H1 (cell line): Measurements from ENCODE around the gene PTEN. TPM values are rescaled to one million over a fixed set of nuclear protein-coding genes. Genes with fewer than 3 reads are reported as not detected.

Source experiments
- CBX5 ChIP-seq: fragments of 300-800, 300-1000 bp; sonication (generic); IDR thresholded peaks from 2 replicates; pipeline ENCODE4 v1.7.1; 2016; ENCODE audit warnings: antibody characterized with exemption, low read length, low read depth
- EGR1 ChIP-seq: IDR thresholded peaks from 2 replicates; pipeline ENCODE4 v1.6.1; 2011; ENCODE audit warnings: low read depth, low read length, borderline replicate concordance
- EP300 ChIP-seq, 2 experiments: IDR thresholded peaks; 1 replicate in 1 of 2; 2 replicates in 1 of 2; pipeline ENCODE4 v1.6.1; 2011 to 2012; ENCODE audit warnings: low read depth in 2 of 2, low read length in 2 of 2, mild to moderate bottlenecking in 2 of 2, borderline replicate concordance in 1 of 2, inconsistent platforms in 1 of 2, moderate library complexity in 1 of 2
- EZH2 ChIP-seq: fragments of 200-600 bp; sonication (generic); IDR thresholded peaks from 2 replicates; pipeline ENCODE4 v1.7.1; 2012; ENCODE audit warnings: low read depth, mild to moderate bottlenecking, moderate library complexity, low read length, inconsistent platforms; ENCODE audit not compliant: severe bottlenecking
- KDM1A ChIP-seq: fragments of 200-600, 300-600 bp; sonication (generic); IDR thresholded peaks from 2 replicates; pipeline ENCODE4 v1.7.1; 2016; ENCODE audit warnings: mild to moderate bottlenecking, low read length, borderline replicate concordance
- KDM4A ChIP-seq: IDR thresholded peaks from one replicate; pipeline ENCODE4 v1.7.1; 2012; ENCODE audit warnings: low read depth, mild to moderate bottlenecking, moderate library complexity, low read length, inconsistent platforms; ENCODE audit not compliant: severe bottlenecking
- NRF1 ChIP-seq: IDR thresholded peaks from 2 replicates; pipeline ENCODE4 v1.6.1; 2011; ENCODE audit warnings: mild to moderate bottlenecking, low read depth, low read length, improper control_type of control experiment
- POLR2A ChIP-seq, 2 experiments: IDR thresholded peaks; 1 replicate in 1 of 2; 2 replicates in 1 of 2; pipeline ENCODE4 v1.6.1; 2011; ENCODE audit warnings: low read depth in 2 of 2, low read length in 2 of 2, mild to moderate bottlenecking in 2 of 2; ENCODE audit errors: control extremely low read depth in 1 of 2
- SRF ChIP-seq: IDR thresholded peaks from 2 replicates; pipeline ENCODE4 v1.6.1; 2011; ENCODE audit warnings: mild to moderate bottlenecking, low read depth, low read length, moderate library complexity
- SUZ12 ChIP-seq: fragments of 200-600 bp; sonication (generic); IDR thresholded peaks from 2 replicates; pipeline ENCODE4 v1.6.1; 2012; ENCODE audit warnings: mild to moderate bottlenecking, inconsistent platforms, low read length, moderate library complexity, mixed read lengths
- TCF12 ChIP-seq: IDR thresholded peaks from 2 replicates; pipeline ENCODE4 v1.6.1; 2011; ENCODE audit warnings: low read depth, mild to moderate bottlenecking, low read length
- polyA plus RNA-seq, 7 experiments: library from polyadenylated mRNA; depleted of rRNA in 3 of 7; stranded (reverse) in 5 of 7; unstranded in 2 of 7; fragments of >200 nt in 5 of 7; fragments of 200-250 nt in 2 of 7; gene quantifications; 1 replicate in 5 of 7; 2 replicates in 1 of 7; 4 replicates in 1 of 7; pipeline versions ENCODE4 v1.2.1 to v1.2.3, GENCODE V29; 2011 to 2013; ENCODE audit warnings: missing spikeins in 2 of 7, mixed read lengths in 2 of 7
- total RNA-seq: library from RNA; stranded (reverse); fragmentation: NEBNext Ultra II Directional; extraction: Animal tissue kit (Norgen Biotek cat#: 25700); gene quantifications from 2 replicates; pipeline ENCODE4 v1.2.1, GENCODE V29; 2021
- TF ChIP-seq, protein P1 (sequence below): fragments of 300-600 bp; sonication (generic); IDR thresholded peaks from 2 replicates; pipeline ENCODE4 v1.7.1; 2012; ENCODE audit warnings: low read length, moderate library complexity, mild to moderate bottlenecking, inconsistent platforms; ENCODE audit not compliant: insufficient replicate concordance

Gene PTEN
- total and polyA plus RNA-seq, 2 of the 8 experiments (the other 6 are each of a cell fraction or from before 2014, with no cell fraction given): 6.3 to 48.7 TPM

DNA sequence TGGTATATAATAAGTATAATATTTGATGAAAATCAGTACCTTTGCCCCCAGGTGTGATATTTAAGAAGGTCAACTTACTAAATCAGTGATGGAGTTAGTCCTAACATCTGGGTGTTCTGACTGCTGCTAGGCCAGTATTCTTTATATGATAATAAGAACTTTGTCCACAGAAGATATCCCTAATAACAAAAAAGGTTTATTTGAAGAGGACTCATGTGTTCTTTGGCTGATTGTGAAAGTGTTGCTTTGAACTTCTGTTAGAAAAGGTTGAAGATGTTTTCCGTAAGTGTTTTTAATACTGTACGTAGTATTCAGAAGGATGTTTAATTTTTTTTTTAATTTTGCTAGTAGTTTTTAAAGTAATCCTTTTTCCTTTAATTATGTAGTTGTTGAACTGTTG, 10.2 kb downstream of the PTEN start (continued):
- TF ChIP-seq, protein P1, sequence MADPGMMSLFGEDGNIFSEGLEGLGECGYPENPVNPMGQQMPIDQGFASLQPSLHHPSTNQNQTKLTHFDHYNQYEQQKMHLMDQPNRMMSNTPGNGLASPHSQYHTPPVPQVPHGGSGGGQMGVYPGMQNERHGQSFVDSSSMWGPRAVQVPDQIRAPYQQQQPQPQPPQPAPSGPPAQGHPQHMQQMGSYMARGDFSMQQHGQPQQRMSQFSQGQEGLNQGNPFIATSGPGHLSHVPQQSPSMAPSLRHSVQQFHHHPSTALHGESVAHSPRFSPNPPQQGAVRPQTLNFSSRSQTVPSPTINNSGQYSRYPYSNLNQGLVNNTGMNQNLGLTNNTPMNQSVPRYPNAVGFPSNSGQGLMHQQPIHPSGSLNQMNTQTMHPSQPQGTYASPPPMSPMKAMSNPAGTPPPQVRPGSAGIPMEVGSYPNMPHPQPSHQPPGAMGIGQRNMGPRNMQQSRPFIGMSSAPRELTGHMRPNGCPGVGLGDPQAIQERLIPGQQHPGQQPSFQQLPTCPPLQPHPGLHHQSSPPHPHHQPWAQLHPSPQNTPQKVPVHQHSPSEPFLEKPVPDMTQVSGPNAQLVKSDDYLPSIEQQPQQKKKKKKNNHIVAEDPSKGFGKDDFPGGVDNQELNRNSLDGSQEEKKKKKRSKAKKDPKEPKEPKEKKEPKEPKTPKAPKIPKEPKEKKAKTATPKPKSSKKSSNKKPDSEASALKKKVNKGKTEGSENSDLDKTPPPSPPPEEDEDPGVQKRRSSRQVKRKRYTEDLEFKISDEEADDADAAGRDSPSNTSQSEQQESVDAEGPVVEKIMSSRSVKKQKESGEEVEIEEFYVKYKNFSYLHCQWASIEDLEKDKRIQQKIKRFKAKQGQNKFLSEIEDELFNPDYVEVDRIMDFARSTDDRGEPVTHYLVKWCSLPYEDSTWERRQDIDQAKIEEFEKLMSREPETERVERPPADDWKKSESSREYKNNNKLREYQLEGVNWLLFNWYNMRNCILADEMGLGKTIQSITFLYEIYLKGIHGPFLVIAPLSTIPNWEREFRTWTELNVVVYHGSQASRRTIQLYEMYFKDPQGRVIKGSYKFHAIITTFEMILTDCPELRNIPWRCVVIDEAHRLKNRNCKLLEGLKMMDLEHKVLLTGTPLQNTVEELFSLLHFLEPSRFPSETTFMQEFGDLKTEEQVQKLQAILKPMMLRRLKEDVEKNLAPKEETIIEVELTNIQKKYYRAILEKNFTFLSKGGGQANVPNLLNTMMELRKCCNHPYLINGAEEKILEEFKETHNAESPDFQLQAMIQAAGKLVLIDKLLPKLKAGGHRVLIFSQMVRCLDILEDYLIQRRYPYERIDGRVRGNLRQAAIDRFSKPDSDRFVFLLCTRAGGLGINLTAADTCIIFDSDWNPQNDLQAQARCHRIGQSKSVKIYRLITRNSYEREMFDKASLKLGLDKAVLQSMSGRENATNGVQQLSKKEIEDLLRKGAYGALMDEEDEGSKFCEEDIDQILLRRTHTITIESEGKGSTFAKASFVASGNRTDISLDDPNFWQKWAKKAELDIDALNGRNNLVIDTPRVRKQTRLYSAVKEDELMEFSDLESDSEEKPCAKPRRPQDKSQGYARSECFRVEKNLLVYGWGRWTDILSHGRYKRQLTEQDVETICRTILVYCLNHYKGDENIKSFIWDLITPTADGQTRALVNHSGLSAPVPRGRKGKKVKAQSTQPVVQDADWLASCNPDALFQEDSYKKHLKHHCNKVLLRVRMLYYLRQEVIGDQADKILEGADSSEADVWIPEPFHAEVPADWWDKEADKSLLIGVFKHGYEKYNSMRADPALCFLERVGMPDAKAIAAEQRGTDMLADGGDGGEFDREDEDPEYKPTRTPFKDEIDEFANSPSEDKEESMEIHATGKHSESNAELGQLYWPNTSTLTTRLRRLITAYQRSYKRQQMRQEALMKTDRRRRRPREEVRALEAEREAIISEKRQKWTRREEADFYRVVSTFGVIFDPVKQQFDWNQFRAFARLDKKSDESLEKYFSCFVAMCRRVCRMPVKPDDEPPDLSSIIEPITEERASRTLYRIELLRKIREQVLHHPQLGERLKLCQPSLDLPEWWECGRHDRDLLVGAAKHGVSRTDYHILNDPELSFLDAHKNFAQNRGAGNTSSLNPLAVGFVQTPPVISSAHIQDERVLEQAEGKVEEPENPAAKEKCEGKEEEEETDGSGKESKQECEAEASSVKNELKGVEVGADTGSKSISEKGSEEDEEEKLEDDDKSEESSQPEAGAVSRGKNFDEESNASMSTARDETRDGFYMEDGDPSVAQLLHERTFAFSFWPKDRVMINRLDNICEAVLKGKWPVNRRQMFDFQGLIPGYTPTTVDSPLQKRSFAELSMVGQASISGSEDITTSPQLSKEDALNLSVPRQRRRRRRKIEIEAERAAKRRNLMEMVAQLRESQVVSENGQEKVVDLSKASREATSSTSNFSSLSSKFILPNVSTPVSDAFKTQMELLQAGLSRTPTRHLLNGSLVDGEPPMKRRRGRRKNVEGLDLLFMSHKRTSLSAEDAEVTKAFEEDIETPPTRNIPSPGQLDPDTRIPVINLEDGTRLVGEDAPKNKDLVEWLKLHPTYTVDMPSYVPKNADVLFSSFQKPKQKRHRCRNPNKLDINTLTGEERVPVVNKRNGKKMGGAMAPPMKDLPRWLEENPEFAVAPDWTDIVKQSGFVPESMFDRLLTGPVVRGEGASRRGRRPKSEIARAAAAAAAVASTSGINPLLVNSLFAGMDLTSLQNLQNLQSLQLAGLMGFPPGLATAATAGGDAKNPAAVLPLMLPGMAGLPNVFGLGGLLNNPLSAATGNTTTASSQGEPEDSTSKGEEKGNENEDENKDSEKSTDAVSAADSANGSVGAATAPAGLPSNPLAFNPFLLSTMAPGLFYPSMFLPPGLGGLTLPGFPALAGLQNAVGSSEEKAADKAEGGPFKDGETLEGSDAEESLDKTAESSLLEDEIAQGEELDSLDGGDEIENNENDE: no peak
- TF ChIP-seq POLR2A (IDR thresholded peaks at IDR 0.05; ENCODE audit: control extremely low read depth in 1 of 2, low read depth in 2 of 2, low read length in 2 of 2) (no peak), SUZ12 (no peak), EGR1 (no peak), EP300 (IDR thresholded peaks at IDR 0.05; ENCODE audit: borderline replicate concordance in 1 of 2, low read depth in 2 of 2, low read length in 2 of 2) (no peak), KDM1A (no peak), SRF (no peak), NRF1 (no peak), KDM4A (no peak), CBX5 (no peak), EZH2 (no peak), TCF12 (no peak)
- TF ChIP-seq, all 59 proteins: peak for 0
